Stimulated activated CD8-positive, alpha-beta memory T cell treated with anti-CD3 and anti-CD28 coated beads, Interleukin-15, amount 100 ng/mL, for 1 hour (primary cell): Measurements from ENCODE around the gene ZRANB1.

Experiments used
- DNase-seq: peaks from one replicate; pipeline ENCODE4 v3.0.0-alpha.2; 2020; ENCODE audit warnings: low read depth

Gene ZRANB1

GRCh38 chr10:125035588-125036295 lies 93.8 kb downstream of the ZRANB1 start:
- no peak for DNase-seq

- DNase-seq = no peak
These were observed 95.4 kb downstream of the ZRANB1 start for GRCh38 chr10:125037145-125037877.
